DMS114 treated with DMSO at 0.1 percent for 48 hours (cell line): Measurements from ENCODE around the gene LRRC4.

ENCODE experiments used
- DNase-seq: peaks from one replicate; lab custom pipeline; 2025; ENCODE audit not compliant: unreplicated experiment; lab: John Stamatoyannopoulos, UW

The LRRC4 gene, protein sequence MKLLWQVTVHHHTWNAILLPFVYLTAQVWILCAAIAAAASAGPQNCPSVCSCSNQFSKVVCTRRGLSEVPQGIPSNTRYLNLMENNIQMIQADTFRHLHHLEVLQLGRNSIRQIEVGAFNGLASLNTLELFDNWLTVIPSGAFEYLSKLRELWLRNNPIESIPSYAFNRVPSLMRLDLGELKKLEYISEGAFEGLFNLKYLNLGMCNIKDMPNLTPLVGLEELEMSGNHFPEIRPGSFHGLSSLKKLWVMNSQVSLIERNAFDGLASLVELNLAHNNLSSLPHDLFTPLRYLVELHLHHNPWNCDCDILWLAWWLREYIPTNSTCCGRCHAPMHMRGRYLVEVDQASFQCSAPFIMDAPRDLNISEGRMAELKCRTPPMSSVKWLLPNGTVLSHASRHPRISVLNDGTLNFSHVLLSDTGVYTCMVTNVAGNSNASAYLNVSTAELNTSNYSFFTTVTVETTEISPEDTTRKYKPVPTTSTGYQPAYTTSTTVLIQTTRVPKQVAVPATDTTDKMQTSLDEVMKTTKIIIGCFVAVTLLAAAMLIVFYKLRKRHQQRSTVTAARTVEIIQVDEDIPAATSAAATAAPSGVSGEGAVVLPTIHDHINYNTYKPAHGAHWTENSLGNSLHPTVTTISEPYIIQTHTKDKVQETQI

DNA sequence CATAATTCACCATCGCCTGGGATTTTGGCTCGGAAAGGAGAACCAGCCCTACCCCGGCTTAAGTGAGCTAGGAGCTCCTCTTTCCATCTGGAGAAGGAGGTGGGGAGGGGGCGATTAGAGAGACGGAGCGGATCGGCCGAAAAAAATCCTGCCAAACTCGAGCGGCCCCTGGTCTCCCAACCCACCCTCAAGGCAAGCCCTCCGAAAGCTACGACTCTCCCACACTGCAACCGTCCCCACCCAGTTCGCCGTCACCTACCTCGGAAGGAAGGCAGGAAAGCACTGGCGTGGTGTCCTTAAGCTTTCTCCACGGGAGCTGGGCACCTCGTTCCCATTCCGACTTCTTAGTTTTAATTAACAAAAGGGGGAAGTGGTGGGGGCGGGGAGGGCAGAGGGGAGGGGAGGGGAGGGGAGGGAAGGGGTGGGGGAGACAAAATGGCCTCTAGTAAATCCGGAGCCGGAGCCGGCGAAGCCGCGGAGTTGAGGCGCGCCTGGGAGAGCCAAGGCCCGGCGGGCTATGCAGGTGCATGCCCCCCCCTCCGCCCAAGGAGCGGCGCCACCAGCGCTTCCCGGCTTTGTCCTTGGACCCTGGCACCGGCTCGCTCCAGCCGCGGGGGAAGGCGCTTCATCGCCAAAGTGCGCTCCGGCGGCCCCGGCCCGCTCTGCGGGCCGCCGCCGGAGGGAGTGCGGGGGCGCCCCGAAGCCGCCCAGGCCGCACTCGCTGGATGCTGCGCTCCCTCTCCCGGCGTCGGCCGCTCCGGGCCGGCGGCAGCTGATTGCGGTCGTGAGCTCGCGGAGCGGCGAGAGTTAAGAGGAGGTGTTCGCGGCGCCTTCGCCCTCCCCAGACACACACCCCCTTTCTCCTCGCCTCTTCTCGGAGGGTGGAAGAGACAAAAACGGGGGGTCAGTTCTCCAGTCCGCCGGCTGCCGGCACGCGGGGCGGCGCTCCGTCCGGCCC lies at the start of gene LRRC4:
Gene LRRC4 (minus strand): TSS at position 784 of the 958 bp plus-strand sequence. CDS start 797 bp downstream, outside the sequence.
- no peak for DNase-seq

GRCh38 chr7:128080169-128080568 lies 48.9 kb upstream of the LRRC4 start:
- DNase-seq: no peak

GRCh38 chr7:128078309-128078708 lies 47.1 kb upstream of the LRRC4 start:
- no peak for DNase-seq

- no peak for DNase-seq
Observed at GRCh38 chr7:128076796-128077271, 45.6 kb upstream of the LRRC4 start.

GRCh38 chr7:128076196-128076795 lies 45.1 kb upstream of the LRRC4 start:
- DNase-seq: no peak

GRCh38 chr7:128075242-128076095 lies 44.2 kb upstream of the LRRC4 start:
- DNase-seq: no peak

- DNase-seq: no peak
Observed at GRCh38 chr7:128074736-128075135, 43.5 kb upstream of the LRRC4 start.

DNA sequence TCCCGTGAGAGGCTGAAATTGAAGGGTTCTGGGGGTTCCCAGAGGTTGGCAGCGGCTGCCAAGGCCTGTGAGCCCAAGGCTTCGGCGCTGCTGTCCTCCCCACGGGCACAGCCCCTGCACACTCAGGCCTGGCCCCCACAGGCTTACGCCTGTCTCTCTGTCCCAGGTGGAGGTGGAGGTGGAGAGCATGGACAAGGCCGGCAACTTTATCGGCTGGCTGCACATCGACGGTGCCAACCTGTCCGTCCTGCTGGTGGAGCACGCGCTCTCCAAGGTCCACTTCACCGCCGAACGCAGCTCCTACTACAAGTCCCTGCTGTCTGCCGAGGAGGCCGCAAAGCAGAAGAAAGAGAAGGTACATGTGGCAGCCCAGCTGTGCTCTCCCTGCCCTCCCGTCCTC lies 43.1 kb upstream of the LRRC4 start:
- no peak for DNase-seq

DNA sequence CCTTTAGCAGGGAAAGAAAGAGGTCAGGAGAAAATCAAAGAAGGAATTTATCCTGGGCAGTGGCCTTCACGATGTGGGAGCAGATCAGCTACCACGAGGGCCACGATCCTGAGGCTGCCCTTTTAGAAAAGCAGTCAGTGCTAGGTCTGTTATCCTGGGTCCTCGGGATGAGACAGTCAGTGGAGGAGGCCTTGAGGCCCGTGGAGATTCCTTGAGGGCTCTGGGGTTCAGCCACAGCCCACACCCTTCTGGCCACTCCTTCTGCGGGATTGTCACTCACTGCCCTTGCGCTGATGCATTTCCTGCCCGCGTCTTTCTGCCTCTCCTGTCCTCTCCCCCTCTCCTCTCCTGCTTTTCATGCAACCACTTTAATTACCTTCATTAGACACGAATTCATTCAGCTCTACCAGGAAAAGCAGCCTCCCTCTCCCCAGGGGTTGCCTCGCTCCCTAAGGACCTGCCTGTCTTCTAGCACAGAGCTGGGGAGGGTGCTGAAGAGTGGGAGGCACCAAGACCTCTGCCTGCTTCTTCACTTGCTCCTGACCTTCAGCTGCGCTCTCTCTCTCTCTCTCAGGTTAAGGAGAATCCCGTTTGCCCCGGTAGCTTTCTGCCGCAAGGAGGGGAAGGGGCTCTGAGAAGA lies 42.6 kb upstream of the LRRC4 start:
- DNase-seq: no peak

GRCh38 chr7:128071801-128072200 lies 40.6 kb upstream of the LRRC4 start:
- no peak for DNase-seq

DNA sequence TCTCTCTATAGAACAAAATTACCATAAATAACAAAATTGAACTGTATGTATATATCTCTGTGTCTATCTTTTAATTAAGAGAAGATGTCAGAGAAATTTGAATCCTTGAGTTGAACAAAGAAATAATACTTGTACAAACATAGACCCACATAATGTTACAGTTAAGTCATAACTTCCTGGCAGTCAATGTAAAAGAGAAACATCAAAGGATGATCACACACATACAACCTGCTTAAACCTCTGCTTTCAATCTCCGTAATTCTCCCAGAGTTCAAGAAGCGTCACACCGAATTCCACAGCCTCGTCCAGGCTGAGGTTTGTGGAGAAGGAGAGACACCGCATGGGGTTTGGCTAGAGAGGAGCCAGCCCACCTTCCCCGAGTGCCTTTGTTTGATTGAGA lies 40.1 kb upstream of the LRRC4 start:
- no peak for DNase-seq

DNA sequence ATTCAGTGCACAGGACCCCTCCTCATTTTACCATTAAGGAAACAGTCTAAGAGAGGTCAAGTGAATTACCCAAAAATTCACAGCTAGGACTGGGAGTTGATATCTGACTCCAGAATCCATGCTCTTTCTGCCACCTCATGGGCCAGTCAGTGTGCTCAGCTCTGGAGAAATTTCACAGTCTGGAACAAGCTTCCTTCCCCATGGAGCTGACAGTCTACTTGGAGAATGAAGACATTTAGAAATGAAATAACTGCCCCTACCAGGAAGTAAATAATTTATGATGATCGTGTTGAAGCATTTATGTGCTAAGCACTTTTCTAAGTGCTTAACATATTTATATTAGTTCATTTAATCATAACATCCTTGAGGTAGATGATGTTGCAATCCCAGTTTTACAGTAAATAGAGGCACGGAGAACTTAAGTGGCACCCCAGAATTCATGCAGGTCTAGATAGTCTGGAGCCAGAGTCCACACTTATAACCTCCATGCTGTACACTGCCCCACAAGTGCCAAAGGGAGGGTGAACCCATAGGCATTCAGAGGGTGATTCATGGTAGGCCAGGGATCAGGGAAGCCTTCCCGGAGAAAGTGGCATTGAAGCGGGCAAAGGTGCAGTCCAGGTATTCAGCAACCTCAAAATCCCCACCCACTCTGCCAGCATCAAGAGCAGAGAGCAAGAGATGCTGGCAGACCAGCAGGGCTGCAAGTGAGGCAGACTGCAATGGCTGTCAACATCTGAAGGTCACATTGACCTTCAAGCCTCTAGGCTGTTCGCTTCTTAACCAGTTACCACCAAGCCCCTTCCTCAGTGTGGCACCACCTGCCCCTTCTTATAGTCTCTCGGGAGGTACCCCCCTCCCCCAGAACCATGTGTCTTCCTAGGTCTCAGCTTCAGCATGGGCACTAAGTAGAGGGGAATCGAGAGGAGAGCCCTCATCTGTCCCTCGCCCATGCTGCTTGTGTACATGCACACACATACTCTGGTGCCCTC lies 38.4 kb upstream of the LRRC4 start:
- DNase-seq: no peak

DNA sequence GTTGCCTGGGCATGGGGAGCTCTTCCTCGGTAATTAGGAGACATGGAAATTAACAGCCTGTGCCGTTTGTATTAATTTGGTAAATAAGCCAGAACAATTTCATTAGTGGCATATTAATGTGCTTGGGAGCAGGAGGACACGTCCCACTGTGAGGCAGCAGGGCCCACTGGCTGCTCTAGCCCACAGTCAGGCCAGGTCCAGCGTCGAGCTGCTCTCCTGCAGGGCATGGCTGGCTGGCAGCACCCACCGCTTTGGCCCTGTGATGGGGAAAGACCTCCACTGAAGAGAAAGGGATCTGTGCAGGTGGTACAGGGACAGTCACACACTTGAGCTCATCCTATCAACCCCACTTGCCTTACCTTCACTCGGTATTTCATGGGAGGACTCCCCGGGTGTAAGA lies 37.5 kb upstream of the LRRC4 start:
- DNase-seq: no peak

DNA sequence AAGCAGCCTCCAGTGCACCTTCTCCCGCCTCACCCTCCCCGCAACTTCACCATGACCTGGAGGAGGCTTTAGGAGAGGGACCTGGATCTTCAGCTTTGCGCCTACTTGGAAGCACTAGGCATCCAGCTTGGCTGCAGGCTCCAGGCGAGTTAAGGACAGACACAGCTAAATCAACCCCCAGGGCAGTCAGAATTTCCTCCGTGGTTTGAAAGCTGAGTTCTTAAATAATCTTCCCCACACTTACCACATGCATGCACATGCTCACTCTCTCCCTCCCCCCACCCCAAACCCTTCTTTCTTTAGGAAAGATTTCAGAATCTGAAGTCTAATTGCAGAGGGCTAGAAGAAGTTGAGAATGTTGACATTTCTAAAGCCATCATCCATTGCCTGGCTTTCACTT lies 36.7 kb upstream of the LRRC4 start:
- DNase-seq: no peak

GRCh38 chr7:128066858-128067257 lies 35.6 kb upstream of the LRRC4 start:
- no peak for DNase-seq

DNA sequence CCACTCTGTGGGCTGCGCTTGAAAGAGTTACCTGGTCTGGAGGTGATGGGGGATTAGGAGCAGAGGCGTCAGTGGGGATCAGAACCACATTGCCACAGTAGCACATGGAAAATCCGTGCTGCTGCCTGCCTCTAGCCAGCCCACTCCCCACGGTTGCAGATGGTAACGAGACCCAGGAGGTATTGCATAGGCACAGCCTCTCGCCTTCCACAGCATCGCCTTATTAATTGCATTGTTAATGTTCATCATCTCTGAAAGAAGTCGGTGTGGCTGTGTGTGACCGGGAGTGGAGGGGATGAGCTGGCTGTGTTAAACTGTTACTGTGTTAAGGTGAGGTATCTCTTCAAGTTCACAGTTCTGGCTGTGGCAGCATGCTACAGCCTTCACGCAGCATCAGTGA lies 35.2 kb upstream of the LRRC4 start:
- DNase-seq: no peak

GRCh38 chr7:128065872-128066271 lies 34.6 kb upstream of the LRRC4 start:
- no peak for DNase-seq

- no peak for DNase-seq
Observed at GRCh38 chr7:128063088-128063487, 31.9 kb upstream of the LRRC4 start.
